ENCODE data around the gene NAPG. TPM values are rescaled to one million over a fixed set of nuclear protein-coding genes. Genes with fewer than 3 reads are reported as not detected.

NAPG gene
- total RNA-seq, result 29.1 TPM
- long read RNA-seq, partial matches to known transcripts, result 5 of 6 reads
- long read RNA-seq, other reads (novel, unspliced or antisense), result 1 of 6 reads

GRCh38 chr18:10525697-10526560 lies at the start of gene NAPG:
NAPG (plus strand) TSS chr18:10526027; CDS start chr18:10526103, 76 bp downstream.
- Histone ChIP-seq H3K4me3 (peak within 1 kb of the TSS; percentile 63), H3K27ac (peak within 1 kb of the TSS; percentile 86), H3K9me3 (no peaks in the 10 kb centered on the region), H3K36me3 (no peaks in the 10 kb centered on the region), H3K4me1 (peaks cover 37% of the 10 kb centered on the region), H3K27me3 (no peaks in the 10 kb centered on the region)
- DNase-seq, result peak; percentile 96
- ATAC-seq, result peak; percentile 97
- intact Hi-C loops (cut with DNase I), result no loop called here
- no peak for TF ChIP-seq CTCF (IDR thresholded peaks at IDR 0.05)

DNA sequence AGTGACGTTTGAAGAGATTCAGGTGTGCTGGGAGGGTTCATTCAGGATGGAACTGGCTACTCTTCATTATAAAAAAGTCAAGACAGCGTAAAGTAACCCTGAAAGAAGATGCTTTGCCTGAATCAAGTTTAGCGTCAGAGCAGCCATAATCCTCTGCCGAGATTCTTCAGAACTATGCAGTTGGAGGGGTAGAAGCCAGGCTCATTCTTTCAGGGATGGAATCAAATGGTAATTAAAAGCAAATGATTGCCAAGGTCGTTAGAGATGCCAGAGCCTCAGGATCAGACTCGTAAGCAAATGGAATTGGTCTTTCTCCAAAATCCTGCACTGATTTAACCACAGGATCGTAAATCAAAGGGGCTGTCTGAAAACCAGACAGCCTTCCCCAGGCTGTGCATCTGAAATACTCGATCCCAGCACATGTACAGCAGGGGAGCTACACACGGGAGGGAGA lies 49.5 kb upstream of the NAPG start:
- Histone ChIP-seq H3K27ac (no peak overlapping the region), H3K9me3 (no peaks in the 10 kb centered on the region), H3K36me3 (no peaks in the 10 kb centered on the region), H3K27me3 (no peaks in the 10 kb centered on the region), H3K4me3 (no peak overlapping the region), H3K4me1 (peaks cover 23% of the 10 kb centered on the region)
- intact Hi-C loops (cut with DNase I), result no loop called here
- ATAC-seq (no peak), DNase-seq (no peak)
- TF ChIP-seq CTCF (IDR thresholded peaks at IDR 0.05), result no peak

- Histone ChIP-seq H3K4me3 (no peak overlapping the region), H3K4me1 (peaks cover 24% of the 10 kb centered on the region), H3K27ac (no peak overlapping the region), H3K9me3 (no peaks in the 10 kb centered on the region), H3K36me3 (no peaks in the 10 kb centered on the region), H3K27me3 (no peaks in the 10 kb centered on the region)
- intact Hi-C loops (cut with DNase I), result no loop called here
- TF ChIP-seq CTCF (IDR thresholded peaks at IDR 0.05), result no peak
- no peak for ATAC-seq
- DNase-seq, result no peak
These were observed 48.5 kb upstream of the NAPG start for GRCh38 chr18:10477121-10477862.

DNA sequence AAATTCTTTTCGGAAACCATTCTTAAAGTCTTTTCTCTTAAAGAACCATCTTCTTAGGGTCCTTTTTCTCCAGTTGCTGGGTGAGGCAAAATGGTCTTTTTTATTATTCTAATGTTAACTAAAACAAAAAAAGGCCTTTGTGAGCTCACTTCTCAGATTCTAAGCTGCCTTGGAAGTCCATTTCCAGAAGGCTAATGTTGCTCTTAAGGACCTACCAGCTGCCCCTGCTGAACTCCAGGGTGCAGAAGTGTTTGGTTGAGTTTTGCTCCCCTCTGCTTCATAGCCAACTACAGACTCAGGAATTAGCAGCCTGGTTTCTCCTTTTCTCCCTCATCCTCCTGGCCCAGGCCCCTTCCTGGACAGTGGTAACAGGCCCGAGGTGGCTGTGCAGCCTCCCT lies 48.0 kb upstream of the NAPG start:
- Histone ChIP-seq H3K9me3 (no peaks in the 10 kb centered on the region), H3K27me3 (no peaks in the 10 kb centered on the region), H3K27ac (no peak overlapping the region), H3K4me1 (peaks cover 29% of the 10 kb centered on the region), H3K4me3 (no peak overlapping the region), H3K36me3 (no peaks in the 10 kb centered on the region)
- no peak for TF ChIP-seq CTCF (IDR thresholded peaks at IDR 0.05)
- ATAC-seq (no peak), DNase-seq (no peak)
- intact Hi-C loops (cut with DNase I), result no loop called here

DNA sequence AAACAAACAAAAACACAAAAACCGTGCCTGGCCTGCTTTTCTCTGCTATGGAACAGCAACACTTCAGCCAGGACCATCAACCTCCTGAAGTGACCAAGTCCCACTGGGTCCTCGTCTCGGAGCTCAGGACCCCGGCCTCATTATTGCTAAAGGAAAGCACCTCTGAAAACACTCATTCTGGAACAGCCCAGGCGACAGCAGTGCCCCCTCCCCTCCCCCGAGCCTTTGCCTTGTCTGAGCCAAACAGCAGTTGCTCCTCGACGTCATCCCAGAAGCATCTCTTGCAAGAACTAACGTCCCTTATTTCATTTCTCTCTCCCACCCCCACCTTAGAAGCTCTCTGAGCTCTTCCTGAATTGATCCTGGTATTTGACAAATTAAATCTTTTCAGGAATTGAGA lies 44.0 kb upstream of the NAPG start:
- Histone ChIP-seq H3K27ac (no peak overlapping the region), H3K27me3 (no peaks in the 10 kb centered on the region), H3K4me3 (no peak overlapping the region), H3K9me3 (no peaks in the 10 kb centered on the region), H3K36me3 (peaks cover 5% of the 10 kb centered on the region), H3K4me1 (peaks cover 24% of the 10 kb centered on the region)
- TF ChIP-seq CTCF (IDR thresholded peaks at IDR 0.05), result no peak
- intact Hi-C loops (cut with DNase I), result no loop called here
- DNase-seq (no peak), ATAC-seq (no peak)

All from upper lobe of right lung (tissue), 1 donor.